Tibial artery (tissue), 4 donors: Measurements from ENCODE around the gene CAMK4.

Experiments used
- DNase-seq, 2 donors: peaks; one replicate each; pipeline ENCODE4 v3.0.0-alpha.2; 2019
- H3K27ac ChIP-seq, 2 donors: fragments of 200-600 bp; sonication (generic) in 1 of 2; 1 replicate in 1 of 2; 2 replicates in 1 of 2; pipeline ENCODE4 v1.5.1; 2018 to 2019; ENCODE audit warnings: mild to moderate bottlenecking in 1 of 2
- H3K27me3 ChIP-seq, 2 donors: fragments of 200-600 bp; sonication (generic) in 1 of 2; one replicate each; pipeline versions ENCODE4 v1.5.1 to v1.6.0; 2016 to 2019
- H3K36me3 ChIP-seq, 3 donors: fragments of 200-600 bp; sonication (generic) in 2 of 3; one replicate each; pipeline ENCODE4 v1.5.1; 2016 to 2019; ENCODE audit warnings: mild to moderate bottlenecking in 2 of 3
- H3K4me1 ChIP-seq, 4 donors: fragments of 200-600 bp; sonication (generic) in 2 of 4; 1 replicate in 3 of 4; 2 replicates in 1 of 4; pipeline ENCODE4 v1.5.1; 2016 to 2019
- H3K4me3 ChIP-seq, 2 donors: fragments of 200-600 bp; sonication (generic) in 1 of 2; 1 replicate in 1 of 2; 2 replicates in 1 of 2; pipeline ENCODE4 v1.5.1; 2018 to 2019; ENCODE audit warnings: mild to moderate bottlenecking in 2 of 2
- H3K9me3 ChIP-seq, 3 donors: fragments of 200-600 bp; sonication (generic) in 1 of 3; one replicate each; pipeline ENCODE4 v1.5.1; 2016 to 2019
- CTCF ChIP-seq, 2 experiments: fragments of 200-600 bp in 1 of 2; fragments of 450-650 bp in 1 of 2; IDR thresholded peaks; one replicate each; pipeline ENCODE4 v1.5.1; 2017 to 2019; ENCODE audit warnings: antibody characterized with exemption in 2 of 2, mild to moderate bottlenecking in 1 of 2, moderate library complexity in 1 of 2
- intact Hi-C: fragments of 100-400 bp; cut with DNase I; formaldehyde crosslinking; loops from one replicate; pipeline ENCODE4 v1.15.0; 2023; ENCODE audit warnings: low total_unique reads

Gene CAMK4

GRCh38 chr5:111377306-111377705 lies 153.1 kb downstream of the CAMK4 start:
- H3K27ac ChIP-seq = no peak overlapping the region
- intact Hi-C loops = no loop called here
- no peak overlapping the region for H3K4me3 ChIP-seq
- no peak for TF ChIP-seq CTCF (IDR thresholded peaks at IDR 0.05)
- no peak for DNase-seq
- no peaks in the 10 kb centered on the region for H3K27me3 ChIP-seq
- no peaks in the 10 kb centered on the region for H3K9me3 ChIP-seq
- no peaks in the 10 kb centered on the region for H3K4me1 ChIP-seq
- no peaks in the 10 kb centered on the region for H3K36me3 ChIP-seq

GRCh38 chr5:111379391-111379816 lies 155.2 kb downstream of the CAMK4 start:
- Histone ChIP-seq H3K9me3 (no peaks in the 10 kb centered on the region), H3K4me3 (no peak overlapping the region), H3K27me3 (no peaks in the 10 kb centered on the region), H3K4me1 (no peaks in the 10 kb centered on the region), H3K36me3 (no peaks in the 10 kb centered on the region), H3K27ac (no peak overlapping the region)
- intact Hi-C loops = no loop called here
- no peak for TF ChIP-seq CTCF (IDR thresholded peaks at IDR 0.05)
- DNase-seq = no peak

- Histone ChIP-seq H3K4me1 (no peaks in the 10 kb centered on the region), H3K27me3 (no peaks in the 10 kb centered on the region), H3K36me3 (no peaks in the 10 kb centered on the region), H3K4me3 (no peak overlapping the region), H3K9me3 (no peaks in the 10 kb centered on the region), H3K27ac (no peak overlapping the region)
- intact Hi-C loops = no loop called here
- DNase-seq = no peak
- TF ChIP-seq CTCF (IDR thresholded peaks at IDR 0.05) = no peak
Observed at GRCh38 chr5:111383288-111383970, 159.2 kb downstream of the CAMK4 start.

GRCh38 chr5:111384220-111384619 lies 160.0 kb downstream of the CAMK4 start:
- H3K9me3 ChIP-seq = no peaks in the 10 kb centered on the region
- H3K27me3 ChIP-seq = no peaks in the 10 kb centered on the region
- no peak for TF ChIP-seq CTCF (IDR thresholded peaks at IDR 0.05)
- no peak overlapping the region for H3K4me3 ChIP-seq
- DNase-seq = no peak
- intact Hi-C loops = no loop called here
- H3K36me3 ChIP-seq = no peaks in the 10 kb centered on the region
- H3K27ac ChIP-seq = no peak overlapping the region
- no peaks in the 10 kb centered on the region for H3K4me1 ChIP-seq

- intact Hi-C loops = no loop called here
- Histone ChIP-seq H3K4me1 (no peaks in the 10 kb centered on the region), H3K27me3 (no peaks in the 10 kb centered on the region), H3K36me3 (no peaks in the 10 kb centered on the region), H3K9me3 (no peaks in the 10 kb centered on the region), H3K27ac (no peak overlapping the region), H3K4me3 (no peak overlapping the region)
- no peak for TF ChIP-seq CTCF (IDR thresholded peaks at IDR 0.05)
- DNase-seq = no peak
Observed at GRCh38 chr5:111385051-111385450, 160.9 kb downstream of the CAMK4 start.
